H1 (cell line): ENCODE results near the gene SLC52A3. TPM values are rescaled to one million over a fixed set of nuclear protein-coding genes. Genes with fewer than 3 reads are reported as not detected.
"Not testable (repeated sequence)": the region's sequence is repeated elsewhere in the genome, so short reads cannot be mapped to it uniquely, and the experiment has no call there.

Experiments used
- CTCF ChIA-PET: fragments of 300-600 bp; sonication (Branson Sonifier 250); formaldehyde crosslinking; loops from one replicate; lab custom pipeline; 2021; ENCODE audit not compliant: partially characterized antibody; lab: Charles Lee
- POLR2A ChIA-PET: fragments of 300-600 bp; sonication (Branson Sonifier 250); formaldehyde crosslinking; loops from one replicate; lab custom pipeline; 2021; ENCODE audit warnings: inconsistent platforms; ENCODE audit not compliant: partially characterized antibody; lab: Charles Lee
- DNase-seq, 2 experiments: peaks; one replicate each; pipeline versions ENCODE4 v3.0.0 to v3.0.0-alpha.2; 2010 to 2022; ENCODE audit warnings: low spot score in 2 of 2, low read depth in 1 of 2, mixed read lengths in 1 of 2
- FAIRE-seq: peaks from 2 replicates; lab custom pipeline; 2011; peaks lifted over from hg19 to GRCh38; lab: Jason Lieb, UNC
- H2AFZ ChIP-seq: 2 replicates; pipeline ENCODE4 v1.8.1; 2012; ENCODE audit warnings: low read length, inconsistent platforms
- H2AK5ac ChIP-seq: 2 replicates; pipeline ENCODE4 v1.6.1; 2013; ENCODE audit warnings: low read depth, low read length
- H2BK120ac ChIP-seq: replicated peaks from 2 replicates; pipeline ENCODE3; 2013; ENCODE audit warnings: low read depth, low read length, inconsistent platforms
- H2BK12ac ChIP-seq: 2 replicates; pipeline ENCODE4 v1.6.1; 2013; ENCODE audit warnings: low read depth, low read length
- H2BK15ac ChIP-seq: 2 replicates; pipeline ENCODE4 v1.6.1; 2013; ENCODE audit warnings: low read length
- H2BK20ac ChIP-seq: 2 replicates; pipeline ENCODE4 v1.6.1; 2013; ENCODE audit warnings: low read length
- H2BK5ac ChIP-seq: 2 replicates; pipeline ENCODE4 v1.6.1; 2013; ENCODE audit warnings: low read depth, low read length
- H3K14ac ChIP-seq: 2 replicates; pipeline ENCODE4 v1.6.1; 2013; ENCODE audit warnings: inconsistent platforms; ENCODE audit not compliant: insufficient read length
- H3K18ac ChIP-seq: 2 replicates; pipeline ENCODE4 v1.6.1; 2013; ENCODE audit warnings: low read length; ENCODE audit errors: extremely low read depth
- H3K23ac ChIP-seq: 2 replicates; pipeline ENCODE4 v1.6.1; 2013; ENCODE audit warnings: inconsistent platforms; ENCODE audit not compliant: insufficient read length
- H3K23me2 ChIP-seq: 2 replicates; pipeline ENCODE4 v1.6.1; 2013; ENCODE audit warnings: low read depth, low read length
- H3K27ac ChIP-seq: 2 replicates; pipeline ENCODE4 v1.6.1; 2011; ENCODE audit warnings: low read depth, low read length, inconsistent platforms
- H3K27me3 ChIP-seq, 4 experiments: replicated peaks in 1 of 4; 1 replicate in 1 of 4; 2 replicates in 3 of 4; pipeline versions ENCODE4 v1.6.1 to v1.8.1; 2011 to 2013; ENCODE audit warnings: low read length in 3 of 4, mild to moderate bottlenecking in 3 of 4, inconsistent platforms in 2 of 4, mixed read lengths in 2 of 4, moderate library complexity in 1 of 4; ENCODE audit not compliant: control insufficient read depth in 3 of 4, insufficient read depth in 3 of 4; ENCODE audit errors: extremely low read depth in 1 of 4
- H3K36me3 ChIP-seq, 4 experiments: 2 replicates each; pipeline versions ENCODE4 v1.6.1 to v1.8.1; 2011 to 2013; ENCODE audit warnings: mild to moderate bottlenecking in 4 of 4, low read length in 3 of 4, moderate library complexity in 2 of 4, control low read depth in 1 of 4, inconsistent platforms in 1 of 4; ENCODE audit not compliant: insufficient read depth in 4 of 4, control insufficient read depth in 2 of 4
- H3K4ac ChIP-seq: replicated peaks from 2 replicates; pipeline ENCODE3; 2013; ENCODE audit warnings: low read length, low read depth, mixed read lengths, inconsistent platforms; ENCODE audit not compliant: insufficient read length
- H3K4me1 ChIP-seq, 4 experiments: replicated peaks in 1 of 4; 1 replicate in 1 of 4; 2 replicates in 3 of 4; pipeline versions ENCODE4 v1.6.1 to v1.8.1; 2011 to 2013; ENCODE audit warnings: low read length in 3 of 4, inconsistent platforms in 2 of 4, mixed read lengths in 1 of 4; ENCODE audit not compliant: insufficient read depth in 4 of 4, control insufficient read depth in 3 of 4
- H3K4me2 ChIP-seq, 2 experiments: 2 replicates each; pipeline versions ENCODE4 v1.6.1 to v1.8.1; 2011 to 2013; ENCODE audit warnings: low read depth in 2 of 2, low read length in 2 of 2, control low read depth in 1 of 2, inconsistent platforms in 1 of 2, mild to moderate bottlenecking in 1 of 2; ENCODE audit not compliant: insufficient read depth in 1 of 2
- H3K4me3 ChIP-seq, 4 experiments: fragments of 200-600, 300-600 bp in 1 of 4; sonication (generic), shearing (Covaris generic), sonication (Bioruptor Twin) in 1 of 4; 2 replicates each; pipeline versions ENCODE4 v1.5.1 to v1.8.1; 2011 to 2016; ENCODE audit warnings: low read length in 4 of 4, low read depth in 3 of 4, control low read depth in 2 of 4, inconsistent platforms in 2 of 4, mild to moderate bottlenecking in 2 of 4, mixed read lengths in 1 of 4, moderate library complexity in 1 of 4; ENCODE audit not compliant: insufficient read depth in 2 of 4; ENCODE audit errors: extremely low read depth in 1 of 4
- H3K56ac ChIP-seq: replicated peaks from 2 replicates; pipeline ENCODE3; 2013; ENCODE audit warnings: low read depth, mild to moderate bottlenecking, mixed read lengths, low read length, inconsistent platforms; ENCODE audit not compliant: insufficient read length
- H3K79me1 ChIP-seq: 2 replicates; pipeline ENCODE4 v1.6.1; 2013; ENCODE audit warnings: low read depth, low read length, control low read depth
- H3K79me2 ChIP-seq, 2 experiments: 2 replicates each; pipeline versions ENCODE4 v1.6.1 to v1.8.1; 2012 to 2013; ENCODE audit warnings: low read length in 2 of 2, mild to moderate bottlenecking in 2 of 2, inconsistent platforms in 1 of 2; ENCODE audit not compliant: insufficient read depth in 2 of 2, control insufficient read depth in 1 of 2
- H3K9ac ChIP-seq, 4 experiments: replicated peaks in 1 of 4; 1 replicate in 1 of 4; 2 replicates in 3 of 4; pipeline versions ENCODE4 v1.6.1 to v1.8.1; 2011 to 2013; ENCODE audit warnings: low read depth in 3 of 4, low read length in 3 of 4, control low read depth in 2 of 4, mild to moderate bottlenecking in 2 of 4, moderate library complexity in 2 of 4, inconsistent platforms in 1 of 4; ENCODE audit errors: extremely low read depth in 1 of 4
- H3K9me3 ChIP-seq, 2 experiments: 2 replicates each; pipeline versions ENCODE4 v1.6.1 to v1.8.1; 2012 to 2013; ENCODE audit warnings: mild to moderate bottlenecking in 2 of 2, moderate library complexity in 2 of 2, control low read depth in 1 of 2, inconsistent platforms in 1 of 2, low read depth in 1 of 2, low read length in 1 of 2, mixed read lengths in 1 of 2; ENCODE audit not compliant: insufficient read depth in 2 of 2
- H4K20me1 ChIP-seq, 2 experiments: replicated peaks in 1 of 2; 2 replicates each; pipeline versions ENCODE3 to v1.8.1; 2011 to 2013; ENCODE audit warnings: inconsistent platforms in 2 of 2, low read length in 2 of 2, mild to moderate bottlenecking in 1 of 2; ENCODE audit not compliant: insufficient read depth in 2 of 2, control insufficient read depth in 1 of 2
- H4K5ac ChIP-seq: 2 replicates; pipeline ENCODE4 v1.6.1; 2013; ENCODE audit warnings: low read length, low read depth, mixed read lengths, inconsistent platforms; ENCODE audit not compliant: insufficient read length
- H4K8ac ChIP-seq: 2 replicates; pipeline ENCODE4 v1.8.0; 2013; ENCODE audit warnings: mild to moderate bottlenecking, moderate library complexity, low read length, inconsistent platforms; ENCODE audit not compliant: insufficient read depth; ENCODE audit errors: extremely low read depth
- H4K91ac ChIP-seq: replicated peaks from 2 replicates; pipeline ENCODE3; 2013; ENCODE audit warnings: low read length, mixed read lengths, inconsistent platforms; ENCODE audit not compliant: insufficient read length
- WGBS, 2 experiments: shearing (Covaris generic) in 1 of 2; methylation state at CpG; one replicate each; pipeline versions ENCODE4 v1.1.6 to v1.1.7; 2013 to 2015; ENCODE audit warnings: low lambda C conversion rate in 2 of 2, mixed read lengths in 2 of 2, inconsistent platforms in 1 of 2, low coverage in 1 of 2, missing lambda C conversion rate in 1 of 2; ENCODE audit not compliant: insufficient replicate concordance in 2 of 2, insufficient coverage in 1 of 2, insufficient read length in 1 of 2; ENCODE audit errors: extremely low coverage in 1 of 2, missing lambda C conversion rate in 1 of 2; 5-methylcytosine and 5-hydroxymethylcytosine counted together
- polyA plus RNA-seq, 7 experiments: library from polyadenylated mRNA; depleted of rRNA in 3 of 7; stranded (reverse) in 5 of 7; unstranded in 2 of 7; fragments of >200 nt in 5 of 7; fragments of 200-250 nt in 2 of 7; gene quantifications; 1 replicate in 5 of 7; 2 replicates in 1 of 7; 4 replicates in 1 of 7; pipeline versions ENCODE4 v1.2.1 to v1.2.3, GENCODE V29; 2011 to 2013; ENCODE audit warnings: missing spikeins in 2 of 7, mixed read lengths in 2 of 7
- total RNA-seq: library from RNA; stranded (reverse); fragmentation: NEBNext Ultra II Directional; extraction: Animal tissue kit (Norgen Biotek cat#: 25700); gene quantifications from 2 replicates; pipeline ENCODE4 v1.2.1, GENCODE V29; 2021

The SLC52A3 gene
- total and polyA plus RNA-seq, 2 of the 8 experiments (the other 6 are each of a cell fraction or from before 2014, with no cell fraction given), result 2.3 to 4.2 TPM

DNA sequence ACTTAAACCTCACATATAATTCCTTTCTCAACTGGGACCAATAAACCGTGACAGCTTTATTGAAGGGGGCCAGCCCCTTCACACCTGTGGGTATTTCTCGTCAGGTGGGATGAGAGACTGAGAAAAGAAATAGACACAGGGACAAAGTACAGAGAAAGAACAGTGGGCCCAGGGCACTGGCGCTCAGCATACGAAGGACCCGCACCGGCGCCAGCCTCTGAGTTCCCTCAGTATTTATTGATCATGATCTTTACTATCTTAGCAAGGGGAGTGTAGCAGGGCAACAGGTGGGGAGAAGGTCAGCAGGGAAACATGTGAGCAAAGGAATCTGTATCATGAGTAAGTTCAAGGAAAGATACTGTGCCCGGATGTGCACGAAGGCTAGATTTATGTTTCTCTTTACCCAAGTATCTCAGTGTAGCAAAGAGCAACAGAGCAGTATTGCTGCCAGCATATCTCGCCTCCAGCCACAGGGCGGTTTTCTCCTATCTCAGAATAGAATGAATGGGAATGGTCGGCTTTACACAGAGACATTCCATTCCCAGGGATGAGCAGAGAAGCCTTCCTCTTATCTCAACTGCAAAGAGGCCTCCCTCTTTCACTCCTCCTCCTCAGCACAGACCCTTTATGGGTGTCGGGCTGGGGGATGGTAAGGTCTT is 43.6 kb upstream of the SLC52A3 start:
- H2BK20ac ChIP-seq, H4K5ac ChIP-seq, H2BK120ac ChIP-seq, H3K79me2 ChIP-seq, H2AK5ac ChIP-seq, H3K79me1 ChIP-seq, H2BK15ac ChIP-seq, H3K9ac ChIP-seq, H2BK12ac ChIP-seq, H3K27me3 ChIP-seq, H3K18ac ChIP-seq, H3K23me2 ChIP-seq, H3K27ac ChIP-seq, DNase-seq, H4K20me1 ChIP-seq, H4K8ac ChIP-seq, H3K4me3 ChIP-seq, FAIRE-seq, H3K56ac ChIP-seq, H3K4me2 ChIP-seq, H3K36me3 ChIP-seq, H2BK5ac ChIP-seq, H3K4ac ChIP-seq, H2AFZ ChIP-seq, POLR2A ChIA-PET, H3K23ac ChIP-seq, H3K4me1 ChIP-seq, H3K14ac ChIP-seq, H4K91ac ChIP-seq: not testable (repeated sequence)
- CTCF ChIA-PET, result interaction anchor here (3.1 kb wide), 1 partner anchor 145 kb away, joined by 17 read pairs; no protein-coding TSS in a partner anchor
- peaks cover 0 to 13% of the 10 kb centered on the region in 2 experiments; a peak in 2 of 4 replicates for H3K9me3 ChIP-seq
- WGBS, 2 experiments, result 81% methylated on average over 13 of the region's 13 CpGs; no CpG with 5 or more reads in 1 of the 2 experiments
